BJ (cell line): ENCODE measurements around the gene FRMPD2. TPM values are rescaled to one million over a fixed set of nuclear protein-coding genes. Genes with fewer than 3 reads are reported as not detected.
"Not testable (repeated sequence)": the region's sequence is repeated elsewhere in the genome, so short reads cannot be mapped to it uniquely, and the experiment has no call there.

ENCODE experiments used
- CTCF ChIA-PET: fragments of 350-600 bp; formaldehyde crosslinking; extraction: SDS; loops from one replicate; lab custom pipeline; 2021; ENCODE audit warnings: antibody characterized with exemption, inconsistent platforms; lab: Yijun Ruan, JAX
- POLR2A ChIA-PET: fragments of 300-600 bp; sonication (Branson Sonifier 250); formaldehyde crosslinking; extraction: SDS; loops from one replicate; lab custom pipeline; 2021; ENCODE audit warnings: antibody characterized with exemption; lab: Charles Lee
- DNase-seq: peaks from one replicate; pipeline ENCODE4 v3.0.0-alpha.2; 2011; ENCODE audit warnings: low read depth
- H3K27me3 ChIP-seq: 2 replicates; pipeline ENCODE4 v1.6.0; 2011; ENCODE audit warnings: low read length; ENCODE audit not compliant: control insufficient read depth, insufficient read depth
- H3K36me3 ChIP-seq: 2 replicates; pipeline ENCODE4 v1.5.1; 2011; ENCODE audit warnings: low read length; ENCODE audit not compliant: control insufficient read depth, insufficient read depth
- H3K4me3 ChIP-seq: 2 replicates; pipeline ENCODE4 v1.5.1; 2011; ENCODE audit warnings: low read depth, mild to moderate bottlenecking, control low read depth, low read length
- polyA plus RNA-seq: library from polyadenylated mRNA; depleted of rRNA; stranded (reverse); fragments of >200 nt; gene quantifications from 2 replicates; pipeline ENCODE4 v1.2.3, GENCODE V29; 2011
- TF ChIP-seq, protein P1 (sequence below): IDR thresholded peaks from 2 replicates; pipeline ENCODE4 v1.5.1; 2011; ENCODE audit warnings: low read depth, mild to moderate bottlenecking, control low read depth, inconsistent platforms, low read length, moderate library complexity; ENCODE audit not compliant: insufficient read depth

The FRMPD2 gene
- polyA plus RNA-seq, 1 experiment: not detected

DNA sequence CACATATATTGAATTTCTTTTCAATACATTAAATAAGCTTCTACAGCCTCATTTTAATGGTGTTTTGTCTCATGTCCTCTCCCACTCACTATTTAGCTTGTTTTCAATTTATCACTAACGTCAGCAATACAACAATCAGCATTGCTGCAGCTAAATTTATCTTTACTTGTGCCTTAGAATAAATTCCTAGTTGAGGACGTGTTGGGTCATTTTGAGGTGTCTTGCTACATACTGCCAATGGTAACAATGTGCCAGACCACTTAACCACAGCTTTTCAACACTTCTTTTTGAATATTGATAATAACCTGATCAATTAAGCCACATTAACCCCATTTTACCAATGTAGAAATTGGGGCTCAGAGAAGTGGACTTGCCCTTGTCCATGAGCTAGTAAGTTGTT lies 26.0 kb downstream of the FRMPD2 start:
- CTCF ChIA-PET: interaction anchor here (1.3 to 1.7 kb wide), 2 partner anchors 40 to 42 kb away, joined by 3 read pairs; no protein-coding TSS in a partner anchor
- peaks cover 3% of the 10 kb centered on the region; the same call in 1 of the 2 replicates for H3K27me3 ChIP-seq
- TF ChIP-seq, protein P1, sequence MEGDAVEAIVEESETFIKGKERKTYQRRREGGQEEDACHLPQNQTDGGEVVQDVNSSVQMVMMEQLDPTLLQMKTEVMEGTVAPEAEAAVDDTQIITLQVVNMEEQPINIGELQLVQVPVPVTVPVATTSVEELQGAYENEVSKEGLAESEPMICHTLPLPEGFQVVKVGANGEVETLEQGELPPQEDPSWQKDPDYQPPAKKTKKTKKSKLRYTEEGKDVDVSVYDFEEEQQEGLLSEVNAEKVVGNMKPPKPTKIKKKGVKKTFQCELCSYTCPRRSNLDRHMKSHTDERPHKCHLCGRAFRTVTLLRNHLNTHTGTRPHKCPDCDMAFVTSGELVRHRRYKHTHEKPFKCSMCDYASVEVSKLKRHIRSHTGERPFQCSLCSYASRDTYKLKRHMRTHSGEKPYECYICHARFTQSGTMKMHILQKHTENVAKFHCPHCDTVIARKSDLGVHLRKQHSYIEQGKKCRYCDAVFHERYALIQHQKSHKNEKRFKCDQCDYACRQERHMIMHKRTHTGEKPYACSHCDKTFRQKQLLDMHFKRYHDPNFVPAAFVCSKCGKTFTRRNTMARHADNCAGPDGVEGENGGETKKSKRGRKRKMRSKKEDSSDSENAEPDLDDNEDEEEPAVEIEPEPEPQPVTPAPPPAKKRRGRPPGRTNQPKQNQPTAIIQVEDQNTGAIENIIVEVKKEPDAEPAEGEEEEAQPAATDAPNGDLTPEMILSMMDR: no peak
- H3K36me3 ChIP-seq: no peaks in the 10 kb centered on the region
- POLR2A ChIA-PET: interaction anchor here (0.6 kb wide), 1 partner anchor 56 kb away, joined by 3 read pairs; no protein-coding TSS in a partner anchor
- no peak overlapping the region for H3K4me3 ChIP-seq
- DNase-seq: no peak

- POLR2A ChIA-PET: no interaction called here
- Histone ChIP-seq H3K27me3 (peaks cover 4% of the 10 kb centered on the region; the same call in 1 of the 2 replicates), H3K36me3 (no peaks in the 10 kb centered on the region), H3K4me3 (no peak overlapping the region)
- CTCF ChIA-PET: interaction anchor here (1.7 kb wide), 1 partner anchor 41 kb away, joined by 3 read pairs; no protein-coding TSS in a partner anchor
- TF ChIP-seq, protein P1: no peak
- peak; percentile 10 for DNase-seq
These were observed 26.8 kb downstream of the FRMPD2 start for GRCh38 chr10:48247680-48248079.

- Histone ChIP-seq H3K27me3 (peaks cover 6% of the 10 kb centered on the region; the same call in 1 of the 2 replicates), H3K36me3 (no peaks in the 10 kb centered on the region), H3K4me3 (no peak overlapping the region)
- TF ChIP-seq, protein P1: no peak
- DNase-seq: no peak
- ChIA-PET POLR2A (no interaction called here), CTCF (interaction anchor here (0.6 kb wide), 1 partner anchor 410 kb away, joined by 3 read pairs; no protein-coding TSS in a partner anchor)
These were observed 28.0 kb downstream of the FRMPD2 start for GRCh38 chr10:48246501-48246900.

DNA sequence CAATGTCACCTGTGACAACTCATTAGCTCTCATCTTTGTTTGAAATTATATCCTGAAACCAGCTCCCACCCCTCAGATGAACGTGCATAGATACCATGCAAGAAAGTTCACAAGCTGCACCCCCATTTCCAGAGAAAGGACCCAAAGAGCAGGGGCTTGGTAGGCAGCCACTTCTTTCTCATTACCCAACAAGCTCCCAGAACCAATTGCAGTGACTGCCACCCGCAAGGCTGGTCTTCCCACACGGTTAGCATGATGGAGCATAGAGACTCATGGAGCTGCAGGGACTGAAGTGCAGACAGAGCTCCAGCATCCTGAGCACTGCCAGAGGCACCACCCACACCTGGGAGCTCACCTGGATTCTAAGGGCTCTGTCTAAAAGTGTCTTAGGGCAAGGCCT lies 28.5 kb downstream of the FRMPD2 start:
- Histone ChIP-seq H3K36me3 (no peaks in the 10 kb centered on the region), H3K4me3 (no peak overlapping the region), H3K27me3 (peaks cover 6% of the 10 kb centered on the region; the same call in 1 of the 2 replicates)
- DNase-seq: no peak
- ChIA-PET POLR2A (no interaction called here), CTCF (interaction anchor here (0.6 kb wide), 1 partner anchor 411 kb away, joined by 3 read pairs; no protein-coding TSS in a partner anchor)
- TF ChIP-seq, protein P1: no peak

DNA sequence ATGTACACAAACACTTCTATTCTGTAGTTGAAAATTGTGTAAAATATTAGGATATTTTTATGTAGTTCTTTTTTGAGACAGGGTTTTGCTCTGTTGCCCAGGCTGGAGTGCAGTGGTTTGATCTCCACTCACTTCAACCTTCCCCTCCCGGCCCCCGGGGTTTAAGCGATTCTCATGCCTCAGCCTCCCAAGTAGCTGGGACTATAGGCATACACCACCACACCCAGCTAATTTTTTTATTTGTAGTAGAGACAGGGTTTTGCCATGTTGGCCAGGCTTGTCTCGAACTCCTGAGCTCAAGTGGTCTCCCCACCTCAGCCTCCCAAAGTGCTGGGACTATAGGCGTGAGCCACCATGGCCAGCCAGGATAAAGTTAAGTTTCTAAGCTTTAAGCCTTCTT lies 30.6 kb downstream of the FRMPD2 start:
- H3K4me3 ChIP-seq: not testable (repeated sequence)

DNA sequence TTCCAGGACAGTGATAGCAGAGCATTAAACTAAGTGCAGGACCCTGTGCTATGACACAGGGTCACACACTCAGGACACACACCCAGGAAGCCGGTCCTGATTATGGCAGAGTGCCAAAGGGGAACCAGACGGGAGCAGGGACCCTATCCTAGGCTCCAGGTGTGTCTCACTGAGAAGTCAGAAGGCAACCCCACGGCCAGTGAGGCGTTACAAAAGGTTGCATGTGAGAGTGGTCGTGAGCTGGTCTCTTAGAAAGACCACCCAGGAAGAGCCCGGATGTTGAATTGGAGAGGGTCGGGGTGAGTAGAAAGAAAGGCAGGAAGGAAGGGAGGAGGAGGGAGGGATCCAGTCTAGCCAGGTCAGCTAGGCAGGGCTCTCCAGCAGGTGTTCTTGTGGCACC lies 31.0 kb downstream of the FRMPD2 start:
- TF ChIP-seq, protein P1: no peak
- Histone ChIP-seq H3K36me3 (no peaks in the 10 kb centered on the region), H3K4me3 (no peak overlapping the region), H3K27me3 (peaks cover 10% of the 10 kb centered on the region)
- ChIA-PET CTCF (no interaction called here), POLR2A (no interaction called here)
- no peak for DNase-seq

More for the DNA sequence above, 30.6 kb downstream of the FRMPD2 start:
- CTCF ChIA-PET, DNase-seq, POLR2A ChIA-PET, H3K36me3 ChIP-seq, H3K27me3 ChIP-seq: not testable (repeated sequence)
